HEK293T (cell line): ENCODE measurements around the gene TNFSF11.

ENCODE experiments used
- CTCF ChIA-PET: fragments of 350-600 bp; formaldehyde crosslinking; extraction: SDS; loops from one replicate; lab custom pipeline; 2021; ENCODE audit warnings: antibody characterized with exemption, inconsistent platforms; lab: Yijun Ruan, JAX
- POLR2A ChIA-PET: fragments of 350-600 bp; formaldehyde crosslinking; extraction: SDS; loops from one replicate; lab custom pipeline; 2020; ENCODE audit warnings: antibody characterized with exemption, inconsistent platforms; lab: Yijun Ruan, JAX
- DNase-seq: peaks from one replicate; pipeline ENCODE4 v3.0.0; 2012; ENCODE audit warnings: mixed read lengths; ENCODE audit errors: extremely low spot score
- ARNT ChIP-seq: fragments of 450-650 bp; IDR thresholded peaks from 2 replicates; pipeline ENCODE4 v1.6.1; 2017; ENCODE audit warnings: mild to moderate bottlenecking
- BHLHE40 ChIP-seq: fragments of 450-650 bp; IDR thresholded peaks from 2 replicates; pipeline ENCODE4 v1.6.1; 2016; ENCODE audit warnings: mild to moderate bottlenecking, moderate library complexity, borderline replicate concordance
- CTBP1 ChIP-seq: fragments of 450-650 bp; IDR thresholded peaks from 2 replicates; pipeline ENCODE4 v1.6.1; 2016; ENCODE audit warnings: borderline replicate concordance
- ELF4 ChIP-seq: fragments of 450-650 bp; IDR thresholded peaks from 2 replicates; pipeline ENCODE4 v1.6.1; 2017; ENCODE audit warnings: antibody characterized with exemption
- FOXA1 ChIP-seq: fragments of 450-650 bp; IDR thresholded peaks from 2 replicates; pipeline ENCODE4 v1.6.1; 2016; ENCODE audit warnings: mild to moderate bottlenecking
- FOXK2 ChIP-seq: fragments of 450-650 bp; IDR thresholded peaks from 2 replicates; pipeline ENCODE4 v1.6.1; 2016; ENCODE audit warnings: mild to moderate bottlenecking
- FOXM1 ChIP-seq: fragments of 450-650 bp; IDR thresholded peaks from 2 replicates; pipeline ENCODE4 v1.6.1; 2017; ENCODE audit warnings: mild to moderate bottlenecking, borderline replicate concordance
- HDGF ChIP-seq: fragments of 450-650 bp; IDR thresholded peaks from 2 replicates; pipeline ENCODE4 v1.6.1; 2017; ENCODE audit warnings: antibody characterized with exemption, borderline replicate concordance
- L3MBTL2 ChIP-seq: fragments of 450-650 bp; conservative IDR thresholded peaks from 2 replicates; pipeline ENCODE4 v1.6.1; 2016; ENCODE audit warnings: mild to moderate bottlenecking
- LEF1 ChIP-seq: fragments of 450-650 bp; IDR thresholded peaks from 2 replicates; pipeline ENCODE4 v1.6.1; 2017; ENCODE audit warnings: mild to moderate bottlenecking, borderline replicate concordance
- NFRKB ChIP-seq: fragments of 450-650 bp; IDR thresholded peaks from 2 replicates; pipeline ENCODE4 v1.6.1; 2016; ENCODE audit warnings: mild to moderate bottlenecking, moderate library complexity
- PKNOX1 ChIP-seq: fragments of 450-650 bp; IDR thresholded peaks from 2 replicates; pipeline ENCODE4 v1.6.1; 2016
- SP1 ChIP-seq: fragments of 450-650 bp; IDR thresholded peaks from 2 replicates; pipeline ENCODE4 v1.6.1; 2017
- SUZ12 ChIP-seq: fragments of 450-650 bp; IDR thresholded peaks from 2 replicates; pipeline ENCODE4 v1.6.1; 2016; ENCODE audit warnings: mild to moderate bottlenecking
- TARDBP ChIP-seq: fragments of 450-650 bp; IDR thresholded peaks from 2 replicates; pipeline ENCODE4 v1.6.1; 2016
- ZNF384 ChIP-seq: fragments of 450-650 bp; IDR thresholded peaks from 2 replicates; pipeline ENCODE4 v1.6.1; 2016

TNFSF11 gene

DNA sequence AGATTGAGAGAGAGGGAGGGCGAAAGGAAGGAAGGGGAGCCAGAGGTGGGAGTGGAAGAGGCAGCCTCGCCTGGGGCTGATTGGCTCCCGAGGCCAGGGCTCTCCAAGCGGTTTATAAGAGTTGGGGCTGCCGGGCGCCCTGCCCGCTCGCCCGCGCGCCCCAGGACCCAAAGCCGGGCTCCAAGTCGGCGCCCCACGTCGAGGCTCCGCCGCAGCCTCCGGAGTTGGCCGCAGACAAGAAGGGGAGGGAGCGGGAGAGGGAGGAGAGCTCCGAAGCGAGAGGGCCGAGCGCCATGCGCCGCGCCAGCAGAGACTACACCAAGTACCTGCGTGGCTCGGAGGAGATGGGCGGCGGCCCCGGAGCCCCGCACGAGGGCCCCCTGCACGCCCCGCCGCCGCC, at the start of gene TNFSF11:
TSS of gene TNFSF11 (plus strand) at position 142 of the 400 bp plus-strand sequence. CDS start at position 294, 152 bp downstream.
- ChIA-PET CTCF (no interaction called here), POLR2A (no interaction called here)
- TF ChIP-seq NFRKB, result no peak

GRCh38 chr13:42524487-42525034, 49.4 kb upstream of the TNFSF11 start:
- POLR2A ChIA-PET, result no interaction called here
- DNase-seq, result no peak
- CTCF ChIA-PET, result interaction anchor here (0.6 kb wide), 1 partner anchor 541 kb away, joined by 3 read pairs; no protein-coding TSS in a partner anchor
- TF ChIP-seq FOXM1 (no peak), TARDBP (no peak), LEF1 (no peak), CTBP1 (no peak), HDGF (no peak), PKNOX1 (no peak), SP1 (no peak), ZNF384 (no peak), L3MBTL2 (no peak)

More for the DNA sequence above, at the start of gene TNFSF11:
- DNase-seq, result no peak

DNA sequence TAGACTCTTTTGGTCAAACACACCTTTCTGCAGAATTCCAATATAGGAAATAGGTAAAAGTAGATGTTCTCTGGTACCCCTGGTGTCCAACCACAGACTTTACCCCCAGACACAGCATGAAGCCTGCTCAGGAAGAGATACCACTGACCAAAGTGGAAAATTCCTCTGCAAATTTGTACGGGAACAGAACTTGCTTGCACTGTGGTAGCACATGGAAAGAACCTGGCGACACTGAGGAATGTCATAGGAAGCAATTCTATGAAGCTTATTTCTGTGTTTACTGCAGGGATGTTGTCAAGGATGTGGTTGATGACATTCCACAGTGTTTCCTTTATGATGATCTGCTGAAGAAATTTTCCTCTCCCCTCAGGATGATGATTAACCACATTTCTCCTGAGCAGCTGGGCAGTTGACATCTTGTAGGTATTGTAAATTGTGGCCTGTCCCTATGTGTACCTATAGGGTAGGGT, 48.9 kb upstream of the TNFSF11 start:
- POLR2A ChIA-PET, result no interaction called here
- DNase-seq, result no peak
- CTCF ChIA-PET, result interaction anchor here (0.6 kb wide), 1 partner anchor 541 kb away, joined by 3 read pairs; no protein-coding TSS in a partner anchor
- TF ChIP-seq PKNOX1 (no peak), BHLHE40 (no peak), FOXK2 (no peak), TARDBP (no peak), ARNT (no peak), SP1 (no peak), ELF4 (no peak), SUZ12 (no peak), FOXM1 (no peak), LEF1 (no peak), L3MBTL2 (no peak), HDGF (no peak), FOXA1 (no peak), NFRKB (no peak), ZNF384 (no peak), CTBP1 (no peak)

- ChIA-PET CTCF (no interaction called here), POLR2A (no interaction called here)
- TF ChIP-seq HDGF (no peak), CTBP1 (no peak), ARNT (no peak), BHLHE40 (no peak), ZNF384 (no peak), FOXK2 (no peak), NFRKB (no peak), SUZ12 (no peak), ELF4 (no peak), FOXM1 (no peak), PKNOX1 (no peak), TARDBP (no peak), FOXA1 (no peak), LEF1 (no peak)
- no peak for DNase-seq
Measured at GRCh38 chr13:42526276-42526675, 47.7 kb upstream of the TNFSF11 start.

DNA sequence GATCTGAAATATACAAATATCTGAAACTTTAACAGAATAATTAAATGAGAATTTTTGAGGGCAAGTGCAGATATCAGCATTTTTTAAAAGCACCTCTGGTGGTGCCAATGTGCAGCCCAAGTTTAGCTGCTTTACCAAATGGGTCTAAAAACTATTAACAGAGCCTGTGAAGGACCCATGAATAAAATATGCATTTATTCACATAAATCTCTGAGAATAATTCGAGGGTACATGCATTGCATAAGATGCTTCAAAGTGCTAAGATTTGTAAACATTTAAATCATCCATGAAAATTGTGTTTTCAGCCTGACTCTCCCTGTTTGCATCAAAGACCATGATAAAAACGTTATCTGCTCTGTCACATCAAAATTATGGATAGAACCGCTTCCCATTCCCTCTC, 47.1 kb upstream of the TNFSF11 start:
- no peak for DNase-seq
- no peak for TF ChIP-seq FOXA1
- TF ChIP-seq FOXK2, result no peak
- no peak for TF ChIP-seq ZNF384
- no peak for TF ChIP-seq TARDBP
- TF ChIP-seq CTBP1, result no peak
- TF ChIP-seq PKNOX1, result no peak
- TF ChIP-seq FOXM1, result no peak
- no peak for TF ChIP-seq NFRKB
- CTCF ChIA-PET, result no interaction called here
- POLR2A ChIA-PET, result no interaction called here
